ENCODE results near the gene GRK3.
"Not testable (repeated sequence)": the region's sequence is repeated elsewhere in the genome, so short reads cannot be mapped to it uniquely, and the experiment has no call there.

Gene GRK3

GRCh38 chr22:25697181-25697664 is 132.7 kb downstream of the GRK3 start:
- DNase-seq: peak in 1 of 2 experiments; percentile 15

GRCh38 chr22:25697978-25698377 is 133.5 kb downstream of the GRK3 start:
- DNase-seq: no peak
- no peak for TF ChIP-seq POLR2A (IDR thresholded peaks at IDR 0.05; ENCODE audit: low read length)
- TF ChIP-seq GATA1 (IDR thresholded peaks at IDR 0.05; ENCODE audit: low read depth, low read length): no peak

More at GRCh38 chr22:25697181-25697664, 132.7 kb downstream of the GRK3 start:
- no peak for TF ChIP-seq POLR2A (IDR thresholded peaks at IDR 0.05; ENCODE audit: low read length)
- no peak for TF ChIP-seq GATA1 (IDR thresholded peaks at IDR 0.05; ENCODE audit: low read depth, low read length)

GRCh38 chr22:25698461-25698860 is 134.0 kb downstream of the GRK3 start:
- no peak for DNase-seq
- TF ChIP-seq POLR2A (IDR thresholded peaks at IDR 0.05; ENCODE audit: low read length): no peak
- no peak for TF ChIP-seq GATA1 (IDR thresholded peaks at IDR 0.05; ENCODE audit: low read depth, low read length)

- no peak for TF ChIP-seq POLR2A (IDR thresholded peaks at IDR 0.05; ENCODE audit: low read length)
- TF ChIP-seq GATA1 (IDR thresholded peaks at IDR 0.05; ENCODE audit: low read depth, low read length): no peak
Observed at GRCh38 chr22:25698978-25699377, 134.5 kb downstream of the GRK3 start.

GRCh38 chr22:25701056-25701780 is 136.7 kb downstream of the GRK3 start:
- no peak for TF ChIP-seq POLR2A (IDR thresholded peaks at IDR 0.05; ENCODE audit: low read length)
- no peak for TF ChIP-seq GATA1 (IDR thresholded peaks at IDR 0.05; ENCODE audit: low read depth, low read length)
- DNase-seq: no peak

More at GRCh38 chr22:25698978-25699377, 134.5 kb downstream of the GRK3 start:
- DNase-seq: no peak

- DNase-seq: peak; percentile 41 to 55
- TF ChIP-seq POLR2A (IDR thresholded peaks at IDR 0.05; ENCODE audit: low read length): no peak
- no peak for TF ChIP-seq GATA1 (IDR thresholded peaks at IDR 0.05; ENCODE audit: low read depth, low read length)
Observed at GRCh38 chr22:25702040-25702439, 137.6 kb downstream of the GRK3 start.

GRCh38 chr22:25702571-25703167 is 138.2 kb downstream of the GRK3 start:
- no peak for TF ChIP-seq POLR2A (IDR thresholded peaks at IDR 0.05; ENCODE audit: low read length)
- no peak for TF ChIP-seq GATA1 (IDR thresholded peaks at IDR 0.05; ENCODE audit: low read depth, low read length)

GRCh38 chr22:25704701-25705100 is 140.2 kb downstream of the GRK3 start:
- no peak for DNase-seq
- TF ChIP-seq GATA1 (IDR thresholded peaks at IDR 0.05; ENCODE audit: low read depth, low read length) (no peak), POLR2A (IDR thresholded peaks at IDR 0.05; ENCODE audit: low read length) (no peak)

More at GRCh38 chr22:25702571-25703167, 138.2 kb downstream of the GRK3 start:
- DNase-seq: no peak

- DNase-seq: no peak
- TF ChIP-seq GATA1 (IDR thresholded peaks at IDR 0.05; ENCODE audit: low read depth, low read length): no peak
- no peak for TF ChIP-seq POLR2A (IDR thresholded peaks at IDR 0.05; ENCODE audit: low read length)
Observed at GRCh38 chr22:25706197-25706596, 141.7 kb downstream of the GRK3 start.

- not testable (repeated sequence) for DNase-seq
Observed at GRCh38 chr22:25708430-25708829, 144.0 kb downstream of the GRK3 start.

GRCh38 chr22:25709758-25710157 is 145.3 kb downstream of the GRK3 start:
- DNase-seq: no peak
- TF ChIP-seq GATA1 (IDR thresholded peaks at IDR 0.05; ENCODE audit: low read depth, low read length) (no peak), POLR2A (IDR thresholded peaks at IDR 0.05; ENCODE audit: low read length) (no peak)

- no peak for DNase-seq
- TF ChIP-seq GATA1 (IDR thresholded peaks at IDR 0.05; ENCODE audit: low read depth, low read length) (no peak), POLR2A (IDR thresholded peaks at IDR 0.05; ENCODE audit: low read length) (no peak)
Observed at GRCh38 chr22:25710501-25710900, 146.0 kb downstream of the GRK3 start.

- no peak for DNase-seq
- TF ChIP-seq POLR2A (IDR thresholded peaks at IDR 0.05; ENCODE audit: low read length) (no peak), GATA1 (IDR thresholded peaks at IDR 0.05; ENCODE audit: low read depth, low read length) (no peak)
Observed at GRCh38 chr22:25711491-25711890, 147.0 kb downstream of the GRK3 start.

- TF ChIP-seq GATA1 (IDR thresholded peaks at IDR 0.05; ENCODE audit: low read depth, low read length) (no peak), POLR2A (IDR thresholded peaks at IDR 0.05; ENCODE audit: low read length) (no peak)
- no peak for DNase-seq
Observed at GRCh38 chr22:25712661-25713400, 148.4 kb downstream of the GRK3 start.
